GM12873 (cell line): Measurements from ENCODE around the gene ACAT2.

Experiments
- CTCF ChIP-seq: IDR thresholded peaks from 2 replicates; pipeline ENCODE4 v1.5.1; 2012; ENCODE audit warnings: low read depth, mild to moderate bottlenecking, moderate library complexity, low read length, control low read depth; ENCODE audit not compliant: insufficient read depth; ENCODE audit errors: missing control alignments

The ACAT2 gene

GRCh38 chr6:159828074-159828473, 66.2 kb downstream of the ACAT2 start:
- no peak for TF ChIP-seq CTCF
